HCT116 (cell line): ENCODE data around the gene AATF. TPM values are rescaled to one million over a fixed set of nuclear protein-coding genes. Genes with fewer than 3 reads are reported as not detected.

ENCODE experiments used
- ATAC-seq: fragments of 200-7000 bp; cut with Tn5 transposase; 2 replicates; pipeline ENCODE4 v1.9.1; 2020; ENCODE audit warnings: mild to moderate bottlenecking, moderate library complexity
- BruUV-seq: library from RNA; stranded (reverse); fragments of 400-500 nt; replicated peaks from 2 replicates; lab custom pipeline; 2021; lab: Mats Ljungman, UMichigan
- CTCF ChIA-PET: fragments of 300-600 bp; sonication (Branson Sonifier 250); formaldehyde crosslinking; loops from one replicate; lab custom pipeline; 2021; ENCODE audit warnings: antibody characterized with exemption; lab: Charles Lee
- POLR2A ChIA-PET: fragments of 300-600, 350-600 bp; sonication (Branson Sonifier 250); formaldehyde crosslinking; loops from one replicate; lab custom pipeline; 2021; ENCODE audit warnings: antibody characterized with exemption; lab: Charles Lee
- RAD21 ChIA-PET, 2 experiments: fragments of 300-600 bp; sonication (Branson Sonifier 250); formaldehyde crosslinking; loops; one replicate each; lab custom pipeline; 2023; ENCODE audit warnings: low total read pairs in 2 of 2; ENCODE audit not compliant: uncharacterized antibody in 2 of 2, unreplicated experiment in 2 of 2, low non-redundant PET in 1 of 2; lab: Charles Lee
- DNase-seq: peaks from one replicate; pipeline ENCODE4 v3.0.0-alpha.2; 2010; ENCODE audit warnings: low read depth, low spot score
- H2AFZ ChIP-seq: fragments of 200-600 bp; shearing (Covaris generic), sonication (generic); 2 replicates; pipeline ENCODE4 v1.6.1; 2017; ENCODE audit warnings: low read depth, mixed run types, mixed read lengths, antibody characterized with exemption, low read length; ENCODE audit not compliant: poor library complexity, severe bottlenecking
- H3K27ac ChIP-seq: 2 replicates; pipeline ENCODE4 v1.5.1; 2012; ENCODE audit warnings: low read depth, low read length
- H3K27me3 ChIP-seq: fragments of 200-600 bp; sonication (generic); 2 replicates; pipeline ENCODE4 v1.6.1; 2016; ENCODE audit warnings: mixed run types, low read length, mixed read lengths; ENCODE audit not compliant: insufficient read depth
- H3K36me3 ChIP-seq, 2 experiments: fragments of 200-500 bp in 1 of 2; fragments of 200-600 bp in 1 of 2; sonication (Bioruptor generic) in 1 of 2; sonication (generic) in 1 of 2; 2 replicates each; pipeline versions ENCODE4 v1.5.1 to v1.6.1; 2014 to 2016; ENCODE audit warnings: low read length in 2 of 2, inconsistent platforms in 1 of 2, mixed read lengths in 1 of 2, mixed run types in 1 of 2; ENCODE audit not compliant: insufficient read depth in 2 of 2, control insufficient read depth in 1 of 2
- H3K4me1 ChIP-seq, 2 experiments: fragments of 200-600 bp in 1 of 2; sonication (generic) in 1 of 2; 2 replicates each; pipeline versions ENCODE4 v1.5.1 to v1.6.1; 2012 to 2017; ENCODE audit warnings: low read length in 2 of 2, inconsistent platforms in 1 of 2, mild to moderate bottlenecking in 1 of 2, mixed read lengths in 1 of 2, mixed run types in 1 of 2, moderate library complexity in 1 of 2; ENCODE audit not compliant: insufficient read depth in 2 of 2, control insufficient read depth in 1 of 2
- H3K4me2 ChIP-seq: fragments of 200-600 bp; sonication (generic); 2 replicates; pipeline ENCODE4 v1.6.1; 2017; ENCODE audit warnings: mixed run types, low read length, mixed read lengths
- H3K4me3 ChIP-seq, 2 experiments: fragments of 200-600 bp in 1 of 2; sonication (generic) in 1 of 2; replicated peaks in 1 of 2; 2 replicates each; pipeline ENCODE4 v1.5.1; 2011 to 2016; ENCODE audit warnings: low read length in 2 of 2, control low read depth in 1 of 2, low read depth in 1 of 2, mild to moderate bottlenecking in 1 of 2, mixed read lengths in 1 of 2, mixed run types in 1 of 2
- H3K79me2 ChIP-seq: fragments of 200-600 bp; sonication (generic); 2 replicates; pipeline ENCODE4 v1.6.1; 2017; ENCODE audit warnings: mild to moderate bottlenecking, mixed run types, low read length, moderate library complexity, mixed read lengths; ENCODE audit not compliant: insufficient read depth
- H3K9ac ChIP-seq: fragments of 200-600 bp; sonication (generic); 2 replicates; pipeline ENCODE4 v1.6.1; 2016; ENCODE audit warnings: low read length, mixed read lengths
- H3K9me2 ChIP-seq: fragments of 200-600 bp; sonication (generic), shearing (Covaris generic); 2 replicates; pipeline ENCODE4 v1.6.1; 2017; ENCODE audit warnings: mixed run types, mild to moderate bottlenecking, moderate library complexity; ENCODE audit not compliant: insufficient read depth
- H3K9me3 ChIP-seq, 2 experiments: fragments of 200-500 bp in 1 of 2; fragments of 200-600 bp in 1 of 2; sonication (Bioruptor generic) in 1 of 2; sonication (generic) in 1 of 2; 2 replicates each; pipeline ENCODE4 v1.6.1; 2014 to 2017; ENCODE audit warnings: low read length in 2 of 2, mixed read lengths in 2 of 2, inconsistent platforms in 1 of 2, low read depth in 1 of 2, mild to moderate bottlenecking in 1 of 2, mixed run types in 1 of 2, moderate library complexity in 1 of 2; ENCODE audit not compliant: control insufficient read depth in 1 of 2, insufficient read depth in 1 of 2
- H4K20me1 ChIP-seq: fragments of 200-600 bp; sonication (generic), shearing (Covaris generic); 2 replicates; pipeline ENCODE4 v1.6.1; 2017; ENCODE audit warnings: mixed run types, mild to moderate bottlenecking, moderate library complexity; ENCODE audit not compliant: insufficient read depth
- CBX3 ChIP-seq: IDR thresholded peaks from 2 replicates; pipeline ENCODE4 v1.6.1; 2012; ENCODE audit warnings: low read depth
- ELF1 ChIP-seq: IDR thresholded peaks from 2 replicates; pipeline ENCODE4 v1.6.1; 2012; ENCODE audit warnings: low read depth, borderline replicate concordance
- EZH2 ChIP-seq: fragments of 200-600 bp; sonication (generic); IDR thresholded peaks from 2 replicates; pipeline ENCODE4 v1.6.1; 2017; ENCODE audit warnings: antibody characterized with exemption, mixed run types
- EZH2phosphoT487 ChIP-seq: fragments of 200-600 bp; IDR thresholded peaks from 2 replicates; pipeline ENCODE4 v1.6.1; 2018; ENCODE audit warnings: antibody characterized with exemption, borderline replicate concordance
- FOSL1 ChIP-seq: IDR thresholded peaks from 2 replicates; pipeline ENCODE4 v1.6.1; 2012; ENCODE audit warnings: low read depth
- RAD21 ChIP-seq: IDR thresholded peaks from 2 replicates; pipeline ENCODE4 v1.6.1; 2012; ENCODE audit warnings: low read depth, mild to moderate bottlenecking
- ZBTB33 ChIP-seq: IDR thresholded peaks from 2 replicates; pipeline ENCODE4 v1.6.1; 2011; ENCODE audit warnings: mild to moderate bottlenecking, low read length, moderate library complexity; ENCODE audit not compliant: insufficient replicate concordance; ENCODE audit errors: extremely low read depth
- ZNF274 ChIP-seq: fragments of 200-500 bp; sonication (Bioruptor generic); IDR thresholded peaks from 2 replicates; pipeline ENCODE4 v1.6.1; 2014; ENCODE audit warnings: mild to moderate bottlenecking, low read depth, low read length, inconsistent platforms
- intact Hi-C: fragments of 100-400 bp; cut with micrococcal nuclease; formaldehyde crosslinking; loops from 2 replicates; pipeline ENCODE4 v1.10.0; 2022
- microRNA-seq: library from miRNA; unstranded; fragments of <30 nt; microRNA quantifications from one replicate; pipeline ENCODE4, GENCODE V29; 2016; ENCODE audit warnings: borderline number of aligned reads
- total RNA-seq: library from RNA; stranded (reverse); gene quantifications from one replicate; pipeline ENCODE4 v1.2.1, GENCODE V29; 2021; ENCODE audit not compliant: unreplicated experiment

Gene AATF
- total RNA-seq, 1 experiment from 2014 or later: 105 TPM

GRCh38 chr17:37103231-37103630, 154.5 kb downstream of the AATF start (continued):
- TF ChIP-seq ELF1 (no peak), FOSL1 (no peak), EZH2phosphoT487 (no peak), ZBTB33 (no peak)

- DNase-seq: no peak
- H3K4me3 ChIP-seq: no peak overlapping the region
- TF ChIP-seq EZH2phosphoT487 (no peak), FOSL1 (no peak), EZH2 (no peak), ZNF274 (no peak), CBX3 (no peak), RAD21 (no peak)
- TF ChIP-seq, all 23 proteins: peak for 0
- Histone ChIP-seq H3K4me1 (no peaks in the 10 kb centered on the region), H3K9ac (no peak overlapping the region), H3K36me3 (peaks cover 25 to 29% of the 10 kb centered on the region in 2 experiments; a peak in 3 of 4 replicates), H3K9me3 (no peaks in the 10 kb centered on the region), H2AFZ (no peak overlapping the region), H4K20me1 (no peaks in the 10 kb centered on the region), H3K27ac (no peak overlapping the region), H3K79me2 (no peaks in the 10 kb centered on the region), H3K4me2 (no peak overlapping the region), H3K9me2 (no peaks in the 10 kb centered on the region), H3K27me3 (no peaks in the 10 kb centered on the region)
- ATAC-seq: no peak
- ChIA-PET POLR2A (no interaction called here), CTCF (no interaction called here), RAD21 (no interaction called here)
- BruUV-seq: no TSS peak
- intact Hi-C loops: no loop called here
Observed at GRCh38 chr17:37106049-37106448, 157.3 kb downstream of the AATF start.

Small RNAs within 50 kb of the gene (microRNA-seq; reads per million reads assigned to microRNA genes)
- not detected for gene MIR2909

Other genes starting within 250 kb of the AATF start
- gene LHX1, start 11.5 kb upstream of the AATF start, total RNA-seq: 0.44 TPM